ENCODE measurements around the gene NR3C1.

Gene NR3C1

GRCh38 chr5:143354025-143354424 lies 49.5 kb downstream of the NR3C1 start:
- no peak for DNase-seq (ENCODE audit: insufficient read length, low spot score)
- FAIRE-seq = no peak
- no peak for TF ChIP-seq CTCF (IDR thresholded peaks at IDR 0.05; ENCODE audit: insufficient read depth, missing control alignments)

GRCh38 chr5:143352691-143353090 lies 50.8 kb downstream of the NR3C1 start:
- DNase-seq (ENCODE audit: insufficient read length, low spot score) (no peak), FAIRE-seq (no peak)
- TF ChIP-seq CTCF (IDR thresholded peaks at IDR 0.05; ENCODE audit: insufficient read depth, missing control alignments) = no peak

GRCh38 chr5:143350751-143351602 lies 52.5 kb downstream of the NR3C1 start:
- no peak for TF ChIP-seq CTCF (IDR thresholded peaks at IDR 0.05; ENCODE audit: insufficient read depth, missing control alignments)
- DNase-seq (ENCODE audit: insufficient read length, low spot score) (no peak), FAIRE-seq (no peak)

- DNase-seq (ENCODE audit: insufficient read length, low spot score) = no peak
- TF ChIP-seq CTCF (IDR thresholded peaks at IDR 0.05; ENCODE audit: insufficient read depth, missing control alignments) = no peak
- no peak for FAIRE-seq
Observed at GRCh38 chr5:143350341-143350740, 53.1 kb downstream of the NR3C1 start.

GRCh38 chr5:143349177-143349576 lies 54.3 kb downstream of the NR3C1 start:
- TF ChIP-seq CTCF (IDR thresholded peaks at IDR 0.05; ENCODE audit: insufficient read depth, missing control alignments) = no peak
- FAIRE-seq (peak; percentile 68), DNase-seq (ENCODE audit: insufficient read length, low spot score) (no peak)

GRCh38 chr5:143347698-143348344 lies 55.7 kb downstream of the NR3C1 start:
- no peak for TF ChIP-seq CTCF (IDR thresholded peaks at IDR 0.05; ENCODE audit: insufficient read depth, missing control alignments)
- no peak for DNase-seq (ENCODE audit: insufficient read length, low spot score)
- FAIRE-seq = no peak

GRCh38 chr5:143347046-143347445 lies 56.4 kb downstream of the NR3C1 start:
- DNase-seq (ENCODE audit: insufficient read length, low spot score) = no peak
- no peak for TF ChIP-seq CTCF (IDR thresholded peaks at IDR 0.05; ENCODE audit: insufficient read depth, missing control alignments)
- no peak for FAIRE-seq

Data from D721Med (cell line).